ENCODE measurements around the gene GLP1R. TPM values are rescaled to one million over a fixed set of nuclear protein-coding genes. Genes with fewer than 3 reads are reported as not detected.
"Not testable (repeated sequence)": the region's sequence is repeated elsewhere in the genome, so short reads cannot be mapped to it uniquely, and the experiment has no call there.

The GLP1R gene
- total RNA-seq, 1 experiment from 2014 or later: not detected

DNA sequence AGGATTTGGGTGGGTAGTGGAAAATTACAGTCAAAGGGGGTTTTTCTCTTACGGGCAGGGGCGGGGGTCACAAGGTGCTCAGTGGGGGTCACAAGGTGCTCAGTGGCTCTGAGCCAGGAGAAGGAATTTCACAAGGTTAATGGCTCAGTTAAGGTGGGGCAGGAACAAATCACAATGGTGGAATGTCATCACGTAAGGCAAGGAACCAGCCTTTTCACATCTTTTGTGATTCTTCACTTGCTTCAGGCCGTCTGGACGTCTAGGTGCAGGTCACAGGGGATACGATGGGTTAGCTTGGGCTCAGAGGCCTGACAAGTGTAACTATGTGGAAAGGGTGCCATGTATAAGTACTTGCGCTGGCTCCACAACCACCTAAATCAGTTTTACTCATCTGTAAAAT, 87.6 kb downstream of the GLP1R start:
- H3K27ac ChIP-seq (ENCODE audit: low read depth, low read length); DNase-seq (ENCODE audit: low read depth, low spot score); CTCF ChIA-PET; H3K9me3 ChIP-seq (ENCODE audit: control insufficient read depth in 1 of 2, insufficient read depth in 1 of 2, low read depth in 1 of 2, low read length in 2 of 2); POLR2A ChIA-PET; H4K20me1 ChIP-seq (ENCODE audit: insufficient read depth); ATAC-seq; H3K9me2 ChIP-seq (ENCODE audit: insufficient read depth); H3K4me1 ChIP-seq (ENCODE audit: control insufficient read depth in 1 of 2, insufficient read depth in 2 of 2, low read length in 2 of 2); H3K4me3 ChIP-seq (replicated peaks in 1 of 2; ENCODE audit: low read depth in 1 of 2, low read length in 2 of 2); H3K27me3 ChIP-seq (ENCODE audit: insufficient read depth, low read length); RAD21 ChIA-PET (ENCODE audit: low non-redundant PET in 1 of 2, low total read pairs in 2 of 2, uncharacterized antibody in 2 of 2, unreplicated experiment in 2 of 2); BruUV-seq (replicated peaks); H3K36me3 ChIP-seq (ENCODE audit: control insufficient read depth in 1 of 2, insufficient read depth in 2 of 2, low read length in 2 of 2); H2AFZ ChIP-seq (ENCODE audit: low read depth, low read length, poor library complexity, severe bottlenecking); H3K79me2 ChIP-seq (ENCODE audit: insufficient read depth, low read length); intact Hi-C loops (cut with micrococcal nuclease); H3K9ac ChIP-seq (ENCODE audit: low read length); H3K4me2 ChIP-seq (ENCODE audit: low read length): not testable (repeated sequence)

DNA sequence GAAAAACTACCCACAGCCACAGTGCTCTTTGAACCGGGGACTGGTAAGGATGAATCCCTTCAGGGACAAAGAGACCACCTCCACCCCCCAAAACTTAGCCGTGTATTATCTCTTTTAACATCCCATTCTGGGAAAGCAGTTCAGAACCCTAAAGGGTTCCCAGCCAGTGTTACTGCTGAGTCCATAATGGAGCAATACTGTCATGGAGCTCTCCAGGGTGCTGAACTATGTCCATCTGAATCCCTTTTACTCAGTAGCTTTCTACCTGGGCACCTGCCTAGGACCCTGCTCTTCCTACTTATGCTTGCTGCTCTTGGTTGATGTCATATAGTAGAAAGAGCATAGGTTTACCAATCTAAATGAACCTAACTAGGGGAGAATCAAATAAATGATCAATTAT, 88.7 kb downstream of the GLP1R start:
- RAD21 ChIA-PET (ENCODE audit: low non-redundant PET in 1 of 2, low total read pairs in 2 of 2, uncharacterized antibody in 2 of 2, unreplicated experiment in 2 of 2): no interaction called here
- POLR2A ChIA-PET: no interaction called here
- Histone ChIP-seq H3K4me1 (ENCODE audit: control insufficient read depth in 1 of 2, insufficient read depth in 2 of 2, low read length in 2 of 2) (no peaks in the 10 kb centered on the region), H3K27ac (ENCODE audit: low read depth, low read length) (no peak overlapping the region), H3K4me2 (ENCODE audit: low read length) (no peak overlapping the region), H3K79me2 (ENCODE audit: insufficient read depth, low read length) (no peaks in the 10 kb centered on the region), H3K9ac (ENCODE audit: low read length) (no peak overlapping the region), H3K4me3 (replicated peaks in 1 of 2; ENCODE audit: low read depth in 1 of 2, low read length in 2 of 2) (no peak overlapping the region), H4K20me1 (ENCODE audit: insufficient read depth) (no peaks in the 10 kb centered on the region), H2AFZ (ENCODE audit: low read depth, low read length, poor library complexity, severe bottlenecking) (no peak overlapping the region), H3K9me2 (ENCODE audit: insufficient read depth) (no peaks in the 10 kb centered on the region), H3K27me3 (ENCODE audit: insufficient read depth, low read length) (peaks cover 5% of the 10 kb centered on the region), H3K9me3 (ENCODE audit: control insufficient read depth in 1 of 2, insufficient read depth in 1 of 2, low read depth in 1 of 2, low read length in 2 of 2) (no peaks in the 10 kb centered on the region), H3K36me3 (ENCODE audit: control insufficient read depth in 1 of 2, insufficient read depth in 2 of 2, low read length in 2 of 2) (no peaks in the 10 kb centered on the region)
- TF ChIP-seq, protein P1, sequence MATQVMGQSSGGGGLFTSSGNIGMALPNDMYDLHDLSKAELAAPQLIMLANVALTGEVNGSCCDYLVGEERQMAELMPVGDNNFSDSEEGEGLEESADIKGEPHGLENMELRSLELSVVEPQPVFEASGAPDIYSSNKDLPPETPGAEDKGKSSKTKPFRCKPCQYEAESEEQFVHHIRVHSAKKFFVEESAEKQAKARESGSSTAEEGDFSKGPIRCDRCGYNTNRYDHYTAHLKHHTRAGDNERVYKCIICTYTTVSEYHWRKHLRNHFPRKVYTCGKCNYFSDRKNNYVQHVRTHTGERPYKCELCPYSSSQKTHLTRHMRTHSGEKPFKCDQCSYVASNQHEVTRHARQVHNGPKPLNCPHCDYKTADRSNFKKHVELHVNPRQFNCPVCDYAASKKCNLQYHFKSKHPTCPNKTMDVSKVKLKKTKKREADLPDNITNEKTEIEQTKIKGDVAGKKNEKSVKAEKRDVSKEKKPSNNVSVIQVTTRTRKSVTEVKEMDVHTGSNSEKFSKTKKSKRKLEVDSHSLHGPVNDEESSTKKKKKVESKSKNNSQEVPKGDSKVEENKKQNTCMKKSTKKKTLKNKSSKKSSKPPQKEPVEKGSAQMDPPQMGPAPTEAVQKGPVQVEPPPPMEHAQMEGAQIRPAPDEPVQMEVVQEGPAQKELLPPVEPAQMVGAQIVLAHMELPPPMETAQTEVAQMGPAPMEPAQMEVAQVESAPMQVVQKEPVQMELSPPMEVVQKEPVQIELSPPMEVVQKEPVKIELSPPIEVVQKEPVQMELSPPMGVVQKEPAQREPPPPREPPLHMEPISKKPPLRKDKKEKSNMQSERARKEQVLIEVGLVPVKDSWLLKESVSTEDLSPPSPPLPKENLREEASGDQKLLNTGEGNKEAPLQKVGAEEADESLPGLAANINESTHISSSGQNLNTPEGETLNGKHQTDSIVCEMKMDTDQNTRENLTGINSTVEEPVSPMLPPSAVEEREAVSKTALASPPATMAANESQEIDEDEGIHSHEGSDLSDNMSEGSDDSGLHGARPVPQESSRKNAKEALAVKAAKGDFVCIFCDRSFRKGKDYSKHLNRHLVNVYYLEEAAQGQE (IDR thresholded peaks at IDR 0.05; ENCODE audit: low read depth): peak; percentile 91
- TF ChIP-seq ZNF274 (IDR thresholded peaks at IDR 0.05; ENCODE audit: low read depth, low read length): no peak
- ATAC-seq: no peak
- DNase-seq (ENCODE audit: low read depth, low spot score): no peak
- CTCF ChIA-PET: no interaction called here
- no TSS peak for BruUV-seq (replicated peaks)
- intact Hi-C loops (cut with micrococcal nuclease): no loop called here

Other genes with a start within 250 kb of the GLP1R start
- gene SAYSD1, start 66.4 kb downstream of the GLP1R start, total RNA-seq (2021; ENCODE audit: unreplicated experiment): 10.1 TPM
- gene KCNK5, start 180.7 kb downstream of the GLP1R start, total RNA-seq (2021; ENCODE audit: unreplicated experiment): 9.5 TPM